Measurements from ENCODE around the gene SYNGR3. TPM values are rescaled to one million over a fixed set of nuclear protein-coding genes. Genes with fewer than 3 reads are reported as not detected.

SYNGR3 gene
- total and polyA plus RNA-seq, 2 of the 13 experiments (the other 11 are each of a cell fraction or from before 2014, with no cell fraction given) = 0.97 to 5.7 TPM

- TF ChIP-seq ZNF710 (CRISPR knock-in tag; IDR thresholded peaks at IDR 0.05; ENCODE audit: borderline replicate concordance) (0 out of 2 replicates have a peak, but pooled peaks have one; percentile 8), CENPT (CRISPR knock-in tag; IDR thresholded peaks at IDR 0.05; ENCODE audit: low read depth) (no peak), NCOA5 (CRISPR knock-in tag; IDR thresholded peaks at IDR 0.05) (no peak), CREBL2 (CRISPR knock-in tag; IDR thresholded peaks at IDR 0.05; ENCODE audit: borderline replicate concordance) (no peak), ZNF317 (CRISPR knock-in tag; IDR thresholded peaks at IDR 0.05) (no peak), SP4 (CRISPR knock-in tag; IDR thresholded peaks at IDR 0.05) (no peak), KDM4B (CRISPR knock-in tag; IDR thresholded peaks at IDR 0.05) (no peak), FLYWCH1 (CRISPR knock-in tag; IDR thresholded peaks at IDR 0.05) (no peak)
- TF ChIP-seq, protein P1, sequence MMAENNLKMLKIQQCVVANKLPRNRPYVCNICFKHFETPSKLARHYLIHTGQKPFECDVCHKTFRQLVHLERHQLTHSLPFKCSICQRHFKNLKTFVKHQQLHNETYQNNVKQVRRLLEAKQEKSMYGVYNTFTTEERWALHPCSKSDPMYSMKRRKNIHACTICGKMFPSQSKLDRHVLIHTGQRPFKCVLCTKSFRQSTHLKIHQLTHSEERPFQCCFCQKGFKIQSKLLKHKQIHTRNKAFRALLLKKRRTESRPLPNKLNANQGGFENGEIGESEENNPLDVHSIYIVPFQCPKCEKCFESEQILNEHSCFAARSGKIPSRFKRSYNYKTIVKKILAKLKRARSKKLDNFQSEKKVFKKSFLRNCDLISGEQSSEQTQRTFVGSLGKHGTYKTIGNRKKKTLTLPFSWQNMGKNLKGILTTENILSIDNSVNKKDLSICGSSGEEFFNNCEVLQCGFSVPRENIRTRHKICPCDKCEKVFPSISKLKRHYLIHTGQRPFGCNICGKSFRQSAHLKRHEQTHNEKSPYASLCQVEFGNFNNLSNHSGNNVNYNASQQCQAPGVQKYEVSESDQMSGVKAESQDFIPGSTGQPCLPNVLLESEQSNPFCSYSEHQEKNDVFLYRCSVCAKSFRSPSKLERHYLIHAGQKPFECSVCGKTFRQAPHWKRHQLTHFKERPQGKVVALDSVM (CRISPR knock-in tag; IDR thresholded peaks at IDR 0.05) = peak; percentile 66; the same call in 1 of the 2 replicates
- TF ChIP-seq, protein P2, sequence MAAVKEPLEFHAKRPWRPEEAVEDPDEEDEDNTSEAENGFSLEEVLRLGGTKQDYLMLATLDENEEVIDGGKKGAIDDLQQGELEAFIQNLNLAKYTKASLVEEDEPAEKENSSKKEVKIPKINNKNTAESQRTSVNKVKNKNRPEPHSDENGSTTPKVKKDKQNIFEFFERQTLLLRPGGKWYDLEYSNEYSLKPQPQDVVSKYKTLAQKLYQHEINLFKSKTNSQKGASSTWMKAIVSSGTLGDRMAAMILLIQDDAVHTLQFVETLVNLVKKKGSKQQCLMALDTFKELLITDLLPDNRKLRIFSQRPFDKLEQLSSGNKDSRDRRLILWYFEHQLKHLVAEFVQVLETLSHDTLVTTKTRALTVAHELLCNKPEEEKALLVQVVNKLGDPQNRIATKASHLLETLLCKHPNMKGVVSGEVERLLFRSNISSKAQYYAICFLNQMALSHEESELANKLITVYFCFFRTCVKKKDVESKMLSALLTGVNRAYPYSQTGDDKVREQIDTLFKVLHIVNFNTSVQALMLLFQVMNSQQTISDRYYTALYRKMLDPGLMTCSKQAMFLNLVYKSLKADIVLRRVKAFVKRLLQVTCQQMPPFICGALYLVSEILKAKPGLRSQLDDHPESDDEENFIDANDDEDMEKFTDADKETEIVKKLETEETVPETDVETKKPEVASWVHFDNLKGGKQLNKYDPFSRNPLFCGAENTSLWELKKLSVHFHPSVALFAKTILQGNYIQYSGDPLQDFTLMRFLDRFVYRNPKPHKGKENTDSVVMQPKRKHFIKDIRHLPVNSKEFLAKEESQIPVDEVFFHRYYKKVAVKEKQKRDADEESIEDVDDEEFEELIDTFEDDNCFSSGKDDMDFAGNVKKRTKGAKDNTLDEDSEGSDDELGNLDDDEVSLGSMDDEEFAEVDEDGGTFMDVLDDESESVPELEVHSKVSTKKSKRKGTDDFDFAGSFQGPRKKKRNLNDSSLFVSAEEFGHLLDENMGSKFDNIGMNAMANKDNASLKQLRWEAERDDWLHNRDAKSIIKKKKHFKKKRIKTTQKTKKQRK (IDR thresholded peaks at IDR 0.05; ENCODE audit: low read length) = no peak
- TF ChIP-seq, protein P3, sequence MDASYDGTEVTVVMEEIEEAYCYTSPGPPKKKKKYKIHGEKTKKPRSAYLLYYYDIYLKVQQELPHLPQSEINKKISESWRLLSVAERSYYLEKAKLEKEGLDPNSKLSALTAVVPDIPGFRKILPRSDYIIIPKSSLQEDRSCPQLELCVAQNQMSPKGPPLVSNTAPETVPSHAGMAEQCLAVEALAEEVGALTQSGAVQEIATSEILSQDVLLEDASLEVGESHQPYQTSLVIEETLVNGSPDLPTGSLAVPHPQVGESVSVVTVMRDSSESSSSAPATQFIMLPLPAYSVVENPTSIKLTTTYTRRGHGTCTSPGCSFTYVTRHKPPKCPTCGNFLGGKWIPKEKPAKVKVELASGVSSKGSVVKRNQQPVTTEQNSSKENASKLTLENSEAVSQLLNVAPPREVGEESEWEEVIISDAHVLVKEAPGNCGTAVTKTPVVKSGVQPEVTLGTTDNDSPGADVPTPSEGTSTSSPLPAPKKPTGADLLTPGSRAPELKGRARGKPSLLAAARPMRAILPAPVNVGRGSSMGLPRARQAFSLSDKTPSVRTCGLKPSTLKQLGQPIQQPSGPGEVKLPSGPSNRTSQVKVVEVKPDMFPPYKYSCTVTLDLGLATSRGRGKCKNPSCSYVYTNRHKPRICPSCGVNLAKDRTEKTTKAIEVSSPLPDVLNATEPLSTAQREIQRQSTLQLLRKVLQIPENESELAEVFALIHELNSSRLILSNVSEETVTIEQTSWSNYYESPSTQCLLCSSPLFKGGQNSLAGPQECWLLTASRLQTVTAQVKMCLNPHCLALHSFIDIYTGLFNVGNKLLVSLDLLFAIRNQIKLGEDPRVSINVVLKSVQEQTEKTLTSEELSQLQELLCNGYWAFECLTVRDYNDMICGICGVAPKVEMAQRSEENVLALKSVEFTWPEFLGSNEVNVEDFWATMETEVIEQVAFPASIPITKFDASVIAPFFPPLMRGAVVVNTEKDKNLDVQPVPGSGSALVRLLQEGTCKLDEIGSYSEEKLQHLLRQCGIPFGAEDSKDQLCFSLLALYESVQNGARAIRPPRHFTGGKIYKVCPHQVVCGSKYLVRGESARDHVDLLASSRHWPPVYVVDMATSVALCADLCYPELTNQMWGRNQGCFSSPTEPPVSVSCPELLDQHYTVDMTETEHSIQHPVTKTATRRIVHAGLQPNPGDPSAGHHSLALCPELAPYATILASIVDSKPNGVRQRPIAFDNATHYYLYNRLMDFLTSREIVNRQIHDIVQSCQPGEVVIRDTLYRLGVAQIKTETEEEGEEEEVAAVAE (CRISPR knock-in tag; IDR thresholded peaks at IDR 0.05; ENCODE audit: borderline replicate concordance) = no peak
- TF ChIP-seq, protein P4, sequence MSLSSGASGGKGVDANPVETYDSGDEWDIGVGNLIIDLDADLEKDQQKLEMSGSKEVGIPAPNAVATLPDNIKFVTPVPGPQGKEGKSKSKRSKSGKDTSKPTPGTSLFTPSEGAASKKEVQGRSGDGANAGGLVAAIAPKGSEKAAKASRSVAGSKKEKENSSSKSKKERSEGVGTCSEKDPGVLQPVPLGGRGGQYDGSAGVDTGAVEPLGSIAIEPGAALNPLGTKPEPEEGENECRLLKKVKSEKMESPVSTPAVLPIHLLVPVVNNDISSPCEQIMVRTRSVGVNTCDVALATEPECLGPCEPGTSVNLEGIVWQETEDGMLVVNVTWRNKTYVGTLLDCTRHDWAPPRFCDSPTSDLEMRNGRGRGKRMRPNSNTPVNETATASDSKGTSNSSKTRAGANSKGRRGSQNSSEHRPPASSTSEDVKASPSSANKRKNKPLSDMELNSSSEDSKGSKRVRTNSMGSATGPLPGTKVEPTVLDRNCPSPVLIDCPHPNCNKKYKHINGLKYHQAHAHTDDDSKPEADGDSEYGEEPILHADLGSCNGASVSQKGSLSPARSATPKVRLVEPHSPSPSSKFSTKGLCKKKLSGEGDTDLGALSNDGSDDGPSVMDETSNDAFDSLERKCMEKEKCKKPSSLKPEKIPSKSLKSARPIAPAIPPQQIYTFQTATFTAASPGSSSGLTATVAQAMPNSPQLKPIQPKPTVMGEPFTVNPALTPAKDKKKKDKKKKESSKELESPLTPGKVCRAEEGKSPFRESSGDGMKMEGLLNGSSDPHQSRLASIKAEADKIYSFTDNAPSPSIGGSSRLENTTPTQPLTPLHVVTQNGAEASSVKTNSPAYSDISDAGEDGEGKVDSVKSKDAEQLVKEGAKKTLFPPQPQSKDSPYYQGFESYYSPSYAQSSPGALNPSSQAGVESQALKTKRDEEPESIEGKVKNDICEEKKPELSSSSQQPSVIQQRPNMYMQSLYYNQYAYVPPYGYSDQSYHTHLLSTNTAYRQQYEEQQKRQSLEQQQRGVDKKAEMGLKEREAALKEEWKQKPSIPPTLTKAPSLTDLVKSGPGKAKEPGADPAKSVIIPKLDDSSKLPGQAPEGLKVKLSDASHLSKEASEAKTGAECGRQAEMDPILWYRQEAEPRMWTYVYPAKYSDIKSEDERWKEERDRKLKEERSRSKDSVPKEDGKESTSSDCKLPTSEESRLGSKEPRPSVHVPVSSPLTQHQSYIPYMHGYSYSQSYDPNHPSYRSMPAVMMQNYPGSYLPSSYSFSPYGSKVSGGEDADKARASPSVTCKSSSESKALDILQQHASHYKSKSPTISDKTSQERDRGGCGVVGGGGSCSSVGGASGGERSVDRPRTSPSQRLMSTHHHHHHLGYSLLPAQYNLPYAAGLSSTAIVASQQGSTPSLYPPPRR (CRISPR knock-in tag; IDR thresholded peaks at IDR 0.05; ENCODE audit: borderline replicate concordance) = no peak
Observed at GRCh38 chr16:2024032-2024420, 34.3 kb downstream of the SYNGR3 start (continued).

All from HepG2 (cell line).